Vagina (tissue), 2 donors: Measurements from ENCODE around the gene SOS2.

Experiments
- CTCF ChIP-seq, 3 experiments: fragments of 450-650 bp in 2 of 3; fragments of 200-600 bp in 1 of 3; sonication (generic) in 1 of 3; IDR thresholded peaks; one replicate each; pipeline ENCODE4 v1.5.1; 2017 to 2019; ENCODE audit warnings: antibody characterized with exemption in 3 of 3, mild to moderate bottlenecking in 2 of 3, moderate library complexity in 2 of 3
- POLR2A ChIP-seq, 2 donors: fragments of 450-650 bp; IDR thresholded peaks; one replicate each; pipeline ENCODE4 v1.6.1; 2017; ENCODE audit warnings: antibody characterized with exemption in 2 of 2, mild to moderate bottlenecking in 2 of 2, moderate library complexity in 2 of 2
- POLR2AphosphoS5 ChIP-seq, 2 donors: sonication (generic); formaldehyde crosslinking; IDR thresholded peaks; one replicate each; pipeline ENCODE4 v1.9.0; 2017; ENCODE audit warnings: antibody characterized with exemption in 2 of 2, mild to moderate bottlenecking in 2 of 2, low read depth in 1 of 2; ENCODE audit not compliant: insufficient read depth in 1 of 2

- TF ChIP-seq CTCF (IDR thresholded peaks at IDR 0.05) (no peak), POLR2AphosphoS5 (IDR thresholded peaks at IDR 0.05; ENCODE audit: insufficient read depth in 1 of 2, low read depth in 1 of 2) (no peak), POLR2A (IDR thresholded peaks at IDR 0.05) (no peak)
Measured at GRCh38 chr14:50093496-50093895, 137.9 kb downstream of the SOS2 start.
